ENCODE measurements around the gene PRDM10.

DNA sequence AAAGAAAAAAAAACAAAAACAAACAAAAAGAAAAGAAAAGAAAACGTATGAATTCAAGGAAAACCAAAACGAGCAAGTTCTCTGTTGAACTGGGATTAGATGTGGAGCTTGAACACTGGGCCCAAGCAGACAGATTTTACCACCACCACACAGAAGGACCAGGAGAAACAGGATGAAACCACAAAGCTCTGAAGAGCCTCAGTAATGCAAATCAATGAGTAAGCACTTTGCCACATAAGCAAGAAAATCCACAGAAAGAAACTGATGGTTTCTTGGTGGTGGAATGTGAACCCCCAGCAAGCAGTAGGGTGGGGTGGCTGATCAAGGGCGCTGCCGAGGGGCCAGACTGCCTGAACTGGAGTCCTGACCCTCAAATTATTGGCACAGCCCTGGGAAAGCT is 56.4 kb downstream of the PRDM10 start:
- no peak for TF ChIP-seq CTCF (IDR thresholded peaks at IDR 0.05 in 8 of 11, conservative IDR thresholded peaks at IDR 0.05 in 3 of 11)
- TF ChIP-seq POLR2A (IDR thresholded peaks at IDR 0.05): no peak
- no peak for TF ChIP-seq POLR2AphosphoS5 (IDR thresholded peaks at IDR 0.05)
